Epithelial cell of proximal tubule (primary cell): ENCODE results near the gene DLG5. TPM values are rescaled to one million over a fixed set of nuclear protein-coding genes. Genes with fewer than 3 reads are reported as not detected.

Experiments
- DNase-seq: peaks from one replicate; pipeline ENCODE4 v3.0.0-alpha.2; 2011; ENCODE audit warnings: low read depth
- H3K4me3 ChIP-seq: 2 replicates; pipeline ENCODE4 v1.5.1; 2011; ENCODE audit warnings: low read depth, mild to moderate bottlenecking, low read length
- total RNA-seq: library from RNA; depleted of rRNA; stranded (reverse); fragments of >200 nt; gene quantifications from 2 replicates; pipeline ENCODE4 v1.2.3, GENCODE V29; 2015
- TF ChIP-seq, protein P1 (sequence below): conservative IDR thresholded peaks from 2 replicates; pipeline ENCODE4 v1.5.1; 2012; ENCODE audit warnings: low read depth, mild to moderate bottlenecking, low read length

Gene DLG5
- total RNA-seq, 1 donor from 2014 or later, result 23.4 TPM

DNA sequence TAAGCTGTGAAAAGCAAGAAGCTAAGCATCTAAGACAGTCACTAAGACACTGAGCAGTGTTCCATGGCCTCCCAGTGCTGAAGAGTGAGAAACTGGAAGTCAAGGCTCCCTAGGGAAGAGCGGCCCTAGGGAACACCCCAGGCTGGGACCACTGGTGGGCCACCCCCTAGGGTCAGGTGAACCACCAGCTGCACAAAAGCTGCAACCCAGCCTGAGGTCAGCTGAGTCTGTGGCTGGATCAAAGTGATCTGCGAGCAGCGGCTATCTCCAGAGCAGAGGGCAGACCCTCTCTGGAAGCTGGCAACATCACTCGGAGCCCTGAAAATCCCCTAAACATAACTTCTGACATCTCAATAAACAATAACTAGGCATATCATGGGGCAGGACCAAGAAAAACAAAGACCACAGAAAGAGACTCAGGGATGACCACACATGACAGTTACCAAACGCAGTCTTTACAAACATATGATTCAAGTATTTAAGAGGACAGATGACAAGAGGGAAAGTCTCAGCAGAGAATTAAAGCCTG, 125.8 kb downstream of the DLG5 start:
- no peak overlapping the region for H3K4me3 ChIP-seq
- TF ChIP-seq, protein P1, sequence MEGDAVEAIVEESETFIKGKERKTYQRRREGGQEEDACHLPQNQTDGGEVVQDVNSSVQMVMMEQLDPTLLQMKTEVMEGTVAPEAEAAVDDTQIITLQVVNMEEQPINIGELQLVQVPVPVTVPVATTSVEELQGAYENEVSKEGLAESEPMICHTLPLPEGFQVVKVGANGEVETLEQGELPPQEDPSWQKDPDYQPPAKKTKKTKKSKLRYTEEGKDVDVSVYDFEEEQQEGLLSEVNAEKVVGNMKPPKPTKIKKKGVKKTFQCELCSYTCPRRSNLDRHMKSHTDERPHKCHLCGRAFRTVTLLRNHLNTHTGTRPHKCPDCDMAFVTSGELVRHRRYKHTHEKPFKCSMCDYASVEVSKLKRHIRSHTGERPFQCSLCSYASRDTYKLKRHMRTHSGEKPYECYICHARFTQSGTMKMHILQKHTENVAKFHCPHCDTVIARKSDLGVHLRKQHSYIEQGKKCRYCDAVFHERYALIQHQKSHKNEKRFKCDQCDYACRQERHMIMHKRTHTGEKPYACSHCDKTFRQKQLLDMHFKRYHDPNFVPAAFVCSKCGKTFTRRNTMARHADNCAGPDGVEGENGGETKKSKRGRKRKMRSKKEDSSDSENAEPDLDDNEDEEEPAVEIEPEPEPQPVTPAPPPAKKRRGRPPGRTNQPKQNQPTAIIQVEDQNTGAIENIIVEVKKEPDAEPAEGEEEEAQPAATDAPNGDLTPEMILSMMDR, result no peak
- DNase-seq, result no peak

DNA sequence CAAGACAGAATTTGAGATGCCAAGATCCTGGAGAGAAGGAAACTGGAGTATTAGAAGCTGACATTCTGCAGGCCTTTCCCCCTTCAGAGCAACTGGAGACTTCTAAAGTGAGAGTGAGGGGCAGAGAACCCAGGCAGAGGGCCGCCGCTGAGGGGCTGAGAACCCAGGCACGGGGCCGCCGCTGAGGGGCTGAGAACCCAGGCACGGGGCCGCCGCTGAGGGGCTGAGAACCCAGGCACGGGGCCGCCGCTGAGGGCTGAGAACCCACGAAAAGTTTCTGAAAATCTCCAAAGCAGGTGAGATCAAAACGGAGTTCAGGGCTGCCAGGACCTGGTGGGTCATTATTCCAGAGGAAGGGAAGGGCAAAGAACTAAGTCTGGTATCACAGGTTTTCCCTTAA, 126.2 kb downstream of the DLG5 start:
- no peak overlapping the region for H3K4me3 ChIP-seq
- DNase-seq, result no peak
- TF ChIP-seq, protein P1, result no peak

DNA sequence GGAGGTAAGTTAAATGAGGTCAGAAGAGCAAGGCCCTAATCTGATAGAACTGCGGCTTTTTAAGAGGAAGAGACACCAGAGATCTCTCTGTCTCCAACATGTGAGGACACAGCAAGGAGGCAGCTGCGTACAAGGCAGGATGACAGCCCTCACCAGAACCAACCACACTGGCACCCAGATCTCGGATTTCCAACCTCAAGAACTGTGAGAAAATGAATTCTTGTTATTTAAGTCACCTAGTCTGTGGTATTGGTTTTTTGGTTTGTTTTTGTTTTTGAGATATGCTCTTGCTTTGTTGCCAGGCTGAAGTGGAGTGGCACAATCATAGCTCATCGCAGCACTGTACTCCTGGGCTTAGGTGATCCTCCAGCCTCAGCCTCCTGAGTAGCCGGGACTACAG, 127.2 kb downstream of the DLG5 start:
- TF ChIP-seq, protein P1, result no peak
- no peak for DNase-seq
- no peak overlapping the region for H3K4me3 ChIP-seq

DNA sequence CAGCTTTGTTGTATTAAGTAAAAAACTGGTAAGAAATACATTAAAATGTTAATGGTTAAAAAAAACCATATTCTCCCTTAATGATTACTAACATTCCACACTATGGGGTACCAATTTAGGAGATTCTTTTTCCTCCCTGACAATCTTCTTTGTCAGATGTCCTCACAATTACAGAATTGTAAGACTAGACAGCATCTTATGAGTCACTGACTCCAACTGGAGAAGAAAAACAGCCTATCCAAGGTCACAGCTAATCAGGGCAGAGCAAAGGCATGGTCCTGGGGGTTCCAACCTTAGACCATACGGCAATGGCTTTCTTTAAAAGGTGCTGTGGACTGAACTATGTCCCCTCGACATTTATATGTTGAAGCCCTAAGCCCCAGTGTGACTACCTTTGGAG, 127.6 kb downstream of the DLG5 start:
- no peak overlapping the region for H3K4me3 ChIP-seq
- no peak for DNase-seq
- TF ChIP-seq, protein P1, result no peak

DNA sequence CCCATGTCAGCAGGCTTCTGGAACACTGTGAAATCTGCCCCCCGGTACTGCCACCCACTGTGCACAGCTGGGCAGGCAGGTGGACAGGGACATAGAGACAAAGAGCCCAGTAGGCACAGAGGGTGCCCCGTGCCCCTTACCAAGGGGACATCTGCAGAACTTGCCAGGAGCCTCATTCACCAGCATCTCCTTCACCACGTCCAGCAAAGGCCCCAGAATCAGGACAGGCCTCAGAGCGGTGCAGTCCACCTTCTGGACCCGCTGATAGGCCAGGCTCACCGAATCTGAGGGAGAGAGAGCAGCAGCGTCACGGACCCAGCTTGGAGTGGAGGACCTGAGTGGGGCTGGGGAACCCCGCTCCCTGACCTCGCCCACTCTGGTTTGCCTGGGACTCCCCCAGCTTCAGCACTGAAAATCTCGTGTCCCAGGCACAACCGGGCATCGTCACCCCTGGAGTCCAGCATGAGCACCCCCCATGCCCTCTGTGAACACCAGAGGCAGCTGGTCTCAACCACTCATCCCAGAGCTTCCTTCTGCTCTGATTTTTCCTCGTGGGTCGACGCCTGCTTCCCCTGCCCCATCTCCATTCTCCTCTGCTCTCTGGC, 130.1 kb downstream of the DLG5 start:
- TF ChIP-seq, protein P1, result no peak
- no peak for DNase-seq
- H3K4me3 ChIP-seq, result no peak overlapping the region

DNA sequence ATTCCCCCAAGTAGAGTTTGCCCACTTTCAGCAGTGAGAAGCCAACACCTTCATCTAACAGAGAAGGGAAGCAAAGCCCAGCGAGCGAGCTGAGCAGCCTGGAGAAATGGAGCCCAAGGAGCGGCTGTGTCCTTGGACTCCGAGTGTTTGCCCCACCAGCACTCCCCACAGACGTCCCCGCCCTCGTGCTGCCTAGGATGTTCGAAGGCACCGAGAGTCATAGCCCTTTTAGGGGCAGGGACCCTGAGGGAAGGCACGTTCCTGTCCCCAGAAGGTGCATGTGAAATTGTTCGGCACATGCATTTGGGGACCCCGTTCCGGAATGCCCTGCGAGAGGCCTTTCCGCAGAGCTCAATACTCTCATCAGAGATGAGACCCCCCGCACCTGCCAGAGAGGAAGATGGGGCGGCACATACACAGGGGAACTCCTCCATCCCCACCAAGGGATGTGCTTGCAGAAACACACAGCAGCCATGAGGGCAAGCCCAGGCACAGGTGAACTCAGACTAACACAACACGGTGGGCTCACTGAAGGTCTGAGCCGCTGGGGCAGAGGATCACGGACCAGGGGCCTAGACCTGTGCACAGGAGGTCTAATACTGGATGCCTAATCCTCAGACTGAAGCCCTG, 131.0 kb downstream of the DLG5 start:
- no peak for DNase-seq
- TF ChIP-seq, protein P1, result no peak
- no peak overlapping the region for H3K4me3 ChIP-seq
